ENCODE results near the gene HOXC13.

- TF ChIP-seq SUZ12 (IDR thresholded peaks at IDR 0.05) (no peak), FOXM1 (IDR thresholded peaks at IDR 0.05; ENCODE audit: borderline replicate concordance) (no peak)
These were observed 9.1 kb downstream of the HOXC13 start for GRCh38 chr12:53947743-53948142.

All from HEK293T (cell line).